Panc1 (cell line): ENCODE measurements around the gene GUCY1A2. TPM values are rescaled to one million over a fixed set of nuclear protein-coding genes. Genes with fewer than 3 reads are reported as not detected.

Experiments
- ATAC-seq: fragments of 200-7000 bp; cut with Tn5 transposase; 2 replicates; pipeline ENCODE4 v1.9.1; 2020; ENCODE audit warnings: mild to moderate bottlenecking, moderate library complexity
- BruUV-seq: library from RNA; stranded (reverse); fragments of 400-500 nt; replicated peaks from 2 replicates; lab custom pipeline; 2021; lab: Mats Ljungman, UMichigan
- CTCF ChIA-PET: fragments of 300-600 bp; sonication (Branson Sonifier 250); formaldehyde crosslinking; loops from one replicate; lab custom pipeline; 2022; ENCODE audit warnings: antibody characterized with exemption; lab: Charles Lee
- POLR2A ChIA-PET: fragments of 300-600 bp; sonication (Branson Sonifier 250); formaldehyde crosslinking; loops from one replicate; lab custom pipeline; 2022; ENCODE audit warnings: antibody characterized with exemption; lab: Charles Lee
- DNase-seq: peaks from one replicate; pipeline ENCODE4 v3.0.0-alpha.2; 2010; ENCODE audit warnings: low read depth, low spot score
- H3K27ac ChIP-seq: 2 replicates; pipeline ENCODE4 v1.5.1; 2011; ENCODE audit warnings: mild to moderate bottlenecking, low read length, inconsistent platforms
- H3K27me3 ChIP-seq: fragments of 200-500 bp; sonication (Bioruptor generic); 2 replicates; pipeline ENCODE4 v1.6.0; 2014; ENCODE audit warnings: low read length, inconsistent platforms; ENCODE audit not compliant: control insufficient read depth, insufficient read depth
- H3K36me3 ChIP-seq: fragments of 200-500 bp; sonication (Bioruptor generic); 2 replicates; pipeline ENCODE4 v1.5.1; 2014; ENCODE audit warnings: inconsistent platforms, mild to moderate bottlenecking, low read length, moderate library complexity; ENCODE audit not compliant: control insufficient read depth, insufficient read depth
- H3K4me1 ChIP-seq: 2 replicates; pipeline ENCODE4 v1.5.1; 2011; ENCODE audit warnings: inconsistent platforms, mild to moderate bottlenecking, low read length, moderate library complexity; ENCODE audit not compliant: control insufficient read depth, insufficient read depth
- H3K4me3 ChIP-seq, 2 experiments: 2 replicates each; pipeline ENCODE4 v1.5.1; 2011 to 2012; ENCODE audit warnings: low read depth in 2 of 2, low read length in 2 of 2, mild to moderate bottlenecking in 2 of 2, inconsistent platforms in 1 of 2, moderate library complexity in 1 of 2
- H3K9me3 ChIP-seq: fragments of 200-500 bp; sonication (Bioruptor generic); 2 replicates; pipeline ENCODE4 v1.5.1; 2014; ENCODE audit warnings: low read depth, mild to moderate bottlenecking, inconsistent platforms, low read length, moderate library complexity; ENCODE audit not compliant: control insufficient read depth, insufficient read depth
- POLR2AphosphoS5 ChIP-seq: IDR thresholded peaks from 2 replicates; pipeline ENCODE4 v1.6.1; 2012; ENCODE audit warnings: mild to moderate bottlenecking, low read depth, low read length, moderate library complexity
- SIN3A ChIP-seq: IDR thresholded peaks from 2 replicates; pipeline ENCODE4 v1.6.1; 2012; ENCODE audit warnings: low read depth, mild to moderate bottlenecking, low read length, moderate library complexity, borderline replicate concordance; ENCODE audit not compliant: insufficient read depth
- TCF7L2 ChIP-seq: IDR thresholded peaks from 2 replicates; pipeline ENCODE4 v1.6.1; 2011; ENCODE audit warnings: mild to moderate bottlenecking, low read depth, low read length, inconsistent platforms
- in situ Hi-C: cut with HindIII; loops from 2 replicates; pipeline ENCODE4 v1.10.0; 2016; ENCODE audit warnings: low sequenced_read_pairs, low pct_unique_long_range_greater_than_20kb
- intact Hi-C: fragments of 100-400 bp; cut with micrococcal nuclease; formaldehyde crosslinking; loops from one replicate; pipeline ENCODE4 v1.10.0; 2022; ENCODE audit not compliant: unreplicated experiment
- total RNA-seq: library from RNA; stranded (reverse); gene quantifications from one replicate; pipeline ENCODE4 v1.2.1, GENCODE V29; 2021; ENCODE audit not compliant: unreplicated experiment
- TF ChIP-seq, protein P1 (sequence below): fragments of 450-650 bp; IDR thresholded peaks from 2 replicates; pipeline ENCODE4 v1.5.1; 2017; ENCODE audit warnings: mild to moderate bottlenecking
- TF ChIP-seq, protein P2 (sequence below), 2 experiments: IDR thresholded peaks; 2 replicates each; pipeline ENCODE4 v1.6.1; 2011 to 2012; ENCODE audit warnings: low read depth in 2 of 2, control low read depth in 1 of 2, low read length in 1 of 2, mild to moderate bottlenecking in 1 of 2, moderate library complexity in 1 of 2; ENCODE audit not compliant: insufficient read depth in 1 of 2

Gene GUCY1A2
- total RNA-seq, 1 experiment from 2014 or later: 1.9 TPM

DNA sequence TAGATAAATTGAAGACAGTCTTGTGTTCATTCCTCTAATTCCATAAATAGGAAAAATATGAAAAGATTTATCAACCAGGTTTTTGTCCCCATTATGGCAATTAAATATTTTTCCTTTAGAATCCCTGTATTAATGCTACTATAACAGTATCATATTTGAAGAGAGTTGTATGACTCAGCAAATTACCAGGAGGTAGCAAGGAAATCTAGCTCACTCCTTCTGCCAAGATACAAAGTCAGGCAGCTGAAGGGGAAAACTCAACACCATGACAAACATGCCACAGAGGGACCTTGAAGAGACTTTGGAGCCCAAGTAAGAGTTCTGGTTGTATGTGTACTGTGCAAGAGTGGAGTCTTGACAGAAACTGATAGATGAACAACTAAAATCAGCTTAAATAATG is 143.3 kb downstream of the GUCY1A2 start:
- BruUV-seq: no TSS peak
- in situ Hi-C loops: no loop called here
- CTCF ChIA-PET: no interaction called here

DNA sequence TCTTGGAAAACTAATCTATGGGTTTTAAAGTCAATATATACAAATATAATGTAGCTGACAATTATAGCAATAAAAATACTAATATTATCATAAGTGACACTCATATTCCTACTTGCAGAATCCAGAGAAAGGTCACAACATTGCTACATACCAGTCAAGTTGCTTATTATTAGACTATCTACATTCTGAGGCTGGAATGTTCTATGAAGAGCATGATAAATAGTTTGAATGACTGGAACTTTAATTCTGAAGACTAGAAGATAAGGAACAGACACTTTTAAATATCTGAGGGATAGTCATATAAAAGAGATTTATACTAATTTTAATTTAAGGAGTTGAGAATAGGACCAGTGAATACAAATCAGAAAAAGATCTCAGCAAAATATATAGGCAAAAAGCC is 146.0 kb downstream of the GUCY1A2 start:
- TF ChIP-seq TCF7L2 (no peak), POLR2AphosphoS5 (no peak), SIN3A (no peak)
- TF ChIP-seq, protein P1, sequence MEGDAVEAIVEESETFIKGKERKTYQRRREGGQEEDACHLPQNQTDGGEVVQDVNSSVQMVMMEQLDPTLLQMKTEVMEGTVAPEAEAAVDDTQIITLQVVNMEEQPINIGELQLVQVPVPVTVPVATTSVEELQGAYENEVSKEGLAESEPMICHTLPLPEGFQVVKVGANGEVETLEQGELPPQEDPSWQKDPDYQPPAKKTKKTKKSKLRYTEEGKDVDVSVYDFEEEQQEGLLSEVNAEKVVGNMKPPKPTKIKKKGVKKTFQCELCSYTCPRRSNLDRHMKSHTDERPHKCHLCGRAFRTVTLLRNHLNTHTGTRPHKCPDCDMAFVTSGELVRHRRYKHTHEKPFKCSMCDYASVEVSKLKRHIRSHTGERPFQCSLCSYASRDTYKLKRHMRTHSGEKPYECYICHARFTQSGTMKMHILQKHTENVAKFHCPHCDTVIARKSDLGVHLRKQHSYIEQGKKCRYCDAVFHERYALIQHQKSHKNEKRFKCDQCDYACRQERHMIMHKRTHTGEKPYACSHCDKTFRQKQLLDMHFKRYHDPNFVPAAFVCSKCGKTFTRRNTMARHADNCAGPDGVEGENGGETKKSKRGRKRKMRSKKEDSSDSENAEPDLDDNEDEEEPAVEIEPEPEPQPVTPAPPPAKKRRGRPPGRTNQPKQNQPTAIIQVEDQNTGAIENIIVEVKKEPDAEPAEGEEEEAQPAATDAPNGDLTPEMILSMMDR: no peak
- TF ChIP-seq, protein P2, sequence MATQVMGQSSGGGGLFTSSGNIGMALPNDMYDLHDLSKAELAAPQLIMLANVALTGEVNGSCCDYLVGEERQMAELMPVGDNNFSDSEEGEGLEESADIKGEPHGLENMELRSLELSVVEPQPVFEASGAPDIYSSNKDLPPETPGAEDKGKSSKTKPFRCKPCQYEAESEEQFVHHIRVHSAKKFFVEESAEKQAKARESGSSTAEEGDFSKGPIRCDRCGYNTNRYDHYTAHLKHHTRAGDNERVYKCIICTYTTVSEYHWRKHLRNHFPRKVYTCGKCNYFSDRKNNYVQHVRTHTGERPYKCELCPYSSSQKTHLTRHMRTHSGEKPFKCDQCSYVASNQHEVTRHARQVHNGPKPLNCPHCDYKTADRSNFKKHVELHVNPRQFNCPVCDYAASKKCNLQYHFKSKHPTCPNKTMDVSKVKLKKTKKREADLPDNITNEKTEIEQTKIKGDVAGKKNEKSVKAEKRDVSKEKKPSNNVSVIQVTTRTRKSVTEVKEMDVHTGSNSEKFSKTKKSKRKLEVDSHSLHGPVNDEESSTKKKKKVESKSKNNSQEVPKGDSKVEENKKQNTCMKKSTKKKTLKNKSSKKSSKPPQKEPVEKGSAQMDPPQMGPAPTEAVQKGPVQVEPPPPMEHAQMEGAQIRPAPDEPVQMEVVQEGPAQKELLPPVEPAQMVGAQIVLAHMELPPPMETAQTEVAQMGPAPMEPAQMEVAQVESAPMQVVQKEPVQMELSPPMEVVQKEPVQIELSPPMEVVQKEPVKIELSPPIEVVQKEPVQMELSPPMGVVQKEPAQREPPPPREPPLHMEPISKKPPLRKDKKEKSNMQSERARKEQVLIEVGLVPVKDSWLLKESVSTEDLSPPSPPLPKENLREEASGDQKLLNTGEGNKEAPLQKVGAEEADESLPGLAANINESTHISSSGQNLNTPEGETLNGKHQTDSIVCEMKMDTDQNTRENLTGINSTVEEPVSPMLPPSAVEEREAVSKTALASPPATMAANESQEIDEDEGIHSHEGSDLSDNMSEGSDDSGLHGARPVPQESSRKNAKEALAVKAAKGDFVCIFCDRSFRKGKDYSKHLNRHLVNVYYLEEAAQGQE (IDR thresholded peaks at IDR 0.05; ENCODE audit: insufficient read depth in 1 of 2, low read depth in 2 of 2, low read length in 1 of 2): no peak

More for the DNA sequence above, 143.3 kb downstream of the GUCY1A2 start:
- Histone ChIP-seq H3K4me1 (no peaks in the 10 kb centered on the region), H3K27ac (no peak overlapping the region), H3K27me3 (no peaks in the 10 kb centered on the region), H3K36me3 (no peaks in the 10 kb centered on the region), H3K4me3 (no peak overlapping the region), H3K9me3 (no peaks in the 10 kb centered on the region)
- intact Hi-C loops: no loop called here
- TF ChIP-seq POLR2AphosphoS5 (no peak), SIN3A (no peak), TCF7L2 (no peak)
- TF ChIP-seq, protein P2 (IDR thresholded peaks at IDR 0.05; ENCODE audit: insufficient read depth in 1 of 2, low read depth in 2 of 2, low read length in 1 of 2): no peak
- TF ChIP-seq, protein P1: no peak
- POLR2A ChIA-PET: no interaction called here
- no peak for DNase-seq
- ATAC-seq: no peak

More for the DNA sequence above, 146.0 kb downstream of the GUCY1A2 start:
- intact Hi-C loops: no loop called here
- BruUV-seq: no TSS peak
- ATAC-seq (no peak), DNase-seq (no peak)
- no peaks in the 10 kb centered on the region for H3K4me1 ChIP-seq
- no peak overlapping the region for H3K4me3 ChIP-seq
- POLR2A ChIA-PET: no interaction called here
- H3K27ac ChIP-seq: no peak overlapping the region
- CTCF ChIA-PET: no interaction called here
- H3K27me3 ChIP-seq: no peaks in the 10 kb centered on the region
- in situ Hi-C loops: no loop called here
- no peaks in the 10 kb centered on the region for H3K36me3 ChIP-seq
- H3K9me3 ChIP-seq: no peaks in the 10 kb centered on the region
